Measurements from ENCODE around the gene KRI1.
"Not testable (repeated sequence)": the region's sequence is repeated elsewhere in the genome, so short reads cannot be mapped to it uniquely, and the experiment has no call there.

The KRI1 gene

GRCh38 chr19:10546817-10547216 is 19.0 kb downstream of the KRI1 start:
- DNase-seq, result no peak

DNA sequence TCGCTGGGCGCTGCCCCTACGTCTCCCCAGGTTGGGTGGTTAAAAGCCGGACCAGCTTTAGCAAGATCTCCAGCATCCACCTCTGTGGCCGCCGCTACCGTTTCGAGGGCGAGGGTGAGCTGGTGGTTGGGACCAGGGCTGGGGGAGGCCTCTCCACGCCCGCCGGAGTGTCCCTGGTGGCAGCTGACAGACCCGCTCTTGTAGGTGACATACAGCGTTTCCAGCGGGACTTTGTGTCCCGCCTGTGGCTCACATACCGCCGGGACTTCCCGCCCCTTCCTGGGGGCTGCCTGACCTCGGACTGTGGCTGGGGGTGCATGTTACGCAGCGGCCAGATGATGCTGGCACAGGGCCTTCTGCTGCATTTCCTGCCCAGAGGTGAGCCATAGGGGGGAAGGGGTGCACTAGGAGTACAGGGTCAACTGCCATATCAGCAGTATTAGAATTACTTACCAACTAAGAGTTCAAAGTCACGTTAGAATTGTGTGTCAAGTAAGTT is 21.0 kb downstream of the KRI1 start:
- DNase-seq, result no peak

GRCh38 chr19:10544242-10544752 is 21.5 kb downstream of the KRI1 start:
- DNase-seq, result peak; percentile 30

DNA sequence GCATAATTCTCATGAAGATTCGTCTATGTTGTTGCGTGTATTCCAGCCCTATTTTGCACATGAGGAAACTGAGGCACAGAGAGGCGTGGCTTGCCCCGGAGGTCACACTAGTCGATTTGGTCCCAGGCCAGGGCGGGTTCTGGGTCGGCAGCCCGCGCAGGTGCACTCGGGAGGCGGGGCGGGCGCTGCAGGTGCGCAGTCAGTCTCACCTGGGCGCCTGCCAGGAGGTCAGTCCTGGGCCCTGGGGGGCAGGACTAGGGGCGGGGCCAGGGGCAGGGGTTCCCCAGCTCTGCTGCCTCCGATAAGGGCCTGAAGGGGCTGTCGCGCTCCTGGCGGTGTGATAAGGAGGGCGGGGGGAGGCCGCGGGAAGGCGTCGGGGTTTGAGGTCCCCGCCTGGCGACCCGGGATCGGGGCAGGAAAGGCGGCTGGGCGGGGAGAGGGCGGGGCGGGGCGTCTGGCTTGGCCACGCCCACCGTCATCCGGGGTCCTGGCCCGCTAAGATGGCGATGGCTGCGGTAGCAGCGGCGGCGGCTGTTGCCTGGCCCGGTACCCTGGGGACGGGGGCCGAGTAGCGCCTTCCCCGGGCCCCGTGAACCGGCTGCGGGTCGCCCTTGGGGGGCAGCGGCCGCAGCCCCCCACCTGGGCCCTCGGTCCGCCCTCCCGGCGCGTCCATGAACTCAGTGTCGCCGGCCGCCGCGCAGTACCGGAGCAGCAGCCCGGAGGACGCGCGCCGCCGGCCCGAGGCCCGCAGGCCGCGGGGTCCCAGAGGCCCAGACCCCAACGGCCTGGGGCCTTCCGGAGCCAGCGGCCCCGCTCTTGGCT is 22.2 kb downstream of the KRI1 start, which contains the start of gene ATG4D:
TSS of gene ATG4D (plus strand) at position 485 of the 822 bp plus-strand sequence. CDS start at position 672, 187 bp downstream.
- peak; percentile 69 for DNase-seq

DNA sequence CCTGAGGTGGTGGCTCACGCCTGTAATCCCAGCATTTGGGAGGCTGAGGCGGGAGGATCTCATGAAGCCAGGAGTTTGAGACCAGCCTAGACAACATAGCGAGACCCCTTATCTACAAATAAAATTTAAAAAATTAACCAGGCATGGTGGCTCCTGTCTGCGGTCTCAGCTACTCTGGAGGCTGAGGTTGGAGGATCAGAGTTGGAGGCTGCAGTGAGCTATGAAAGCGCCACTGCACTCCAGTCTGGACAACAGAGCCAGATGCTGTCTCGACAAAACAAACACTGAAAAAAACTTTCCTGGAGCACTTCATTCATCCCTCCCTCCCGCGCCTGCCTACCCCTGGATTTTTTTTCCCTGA is 22.8 kb downstream of the KRI1 start:
- no peak for DNase-seq

DNA sequence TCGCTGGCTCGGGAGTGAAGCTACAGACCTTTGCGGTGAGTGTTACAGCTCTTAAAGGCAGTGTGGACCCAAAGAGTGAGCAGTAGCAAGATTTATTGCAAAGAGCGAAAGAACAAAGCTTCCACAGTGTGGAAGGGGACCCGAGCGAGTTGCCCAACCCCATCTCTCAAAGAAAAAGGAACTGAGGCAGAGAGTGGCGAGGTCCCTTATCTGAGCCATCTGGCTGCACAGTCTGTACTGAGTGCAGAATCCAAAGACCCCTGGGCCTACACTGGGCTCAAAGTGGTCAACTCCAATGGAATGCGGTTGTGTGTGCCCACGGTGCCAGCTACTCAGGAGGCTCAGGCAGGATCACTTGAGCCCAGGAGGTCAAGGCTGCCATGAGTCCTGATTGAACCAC is 26.8 kb downstream of the KRI1 start:
- peak; percentile 37 for DNase-seq

GRCh38 chr19:10538204-10538983 is 27.4 kb downstream of the KRI1 start:
- DNase-seq, result peak; percentile 77

DNA sequence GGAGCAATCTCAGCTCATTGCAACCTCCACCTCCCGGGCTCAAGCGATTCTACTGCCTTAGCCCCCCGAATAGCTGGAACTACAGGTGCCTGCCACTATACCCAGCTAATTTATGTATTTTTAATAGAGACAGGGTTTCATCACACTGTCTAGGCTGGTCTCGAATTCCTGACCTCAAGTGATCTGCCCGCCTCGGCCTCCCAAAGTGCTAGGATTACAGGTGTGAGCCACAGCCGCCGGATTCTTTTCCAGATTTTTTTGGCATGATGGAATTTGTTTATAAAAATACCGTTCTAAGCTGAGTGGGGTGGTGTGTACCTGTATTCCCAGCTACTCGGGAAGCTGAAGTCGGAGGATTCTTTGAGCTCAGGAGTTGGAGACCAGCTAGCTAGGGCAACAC is 28.1 kb downstream of the KRI1 start:
- DNase-seq, result no peak

DNA sequence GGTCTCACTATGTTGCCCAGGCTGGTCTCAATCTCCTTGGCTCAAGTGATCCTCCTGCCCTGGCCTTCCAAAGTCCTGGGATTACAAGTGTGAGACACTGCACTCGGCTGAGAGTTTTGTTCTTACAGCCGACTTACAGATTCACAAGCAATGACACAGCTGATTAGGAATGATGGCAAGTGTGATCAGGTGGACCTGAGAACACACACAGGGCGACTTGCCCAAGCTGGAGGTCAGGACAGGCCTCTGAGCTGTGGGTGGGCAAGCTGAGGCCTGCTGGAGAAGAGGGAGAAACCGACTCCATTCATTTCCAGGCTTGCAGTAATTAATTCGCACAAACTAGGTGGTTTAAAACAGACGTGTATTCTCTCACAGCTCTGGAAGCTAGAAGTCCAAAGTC is 30.2 kb downstream of the KRI1 start:
- no peak for DNase-seq

- no peak for DNase-seq
These were observed 32.0 kb downstream of the KRI1 start for GRCh38 chr19:10533646-10534386.

DNA sequence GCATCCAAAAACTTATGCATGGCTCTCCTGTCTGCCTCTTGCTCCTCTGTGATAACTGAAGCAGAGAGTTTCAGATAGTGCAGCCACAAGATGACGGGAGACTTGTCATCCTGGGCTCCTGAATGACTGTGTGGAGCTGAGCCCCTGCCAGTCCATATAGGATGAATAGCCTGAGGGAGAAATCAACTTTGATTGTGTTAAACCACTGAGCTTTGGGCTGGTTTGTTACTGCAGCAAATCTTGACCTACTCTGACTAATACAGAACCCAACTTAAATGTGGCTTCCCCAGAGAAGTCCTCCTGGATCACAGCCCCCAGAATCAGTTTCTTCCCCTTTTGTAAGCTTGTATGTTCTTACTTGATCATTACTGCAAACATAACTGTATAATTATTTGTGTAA is 33.4 kb downstream of the KRI1 start:
- DNase-seq, result no peak

- not testable (repeated sequence) for DNase-seq
These were observed 38.9 kb downstream of the KRI1 start for GRCh38 chr19:10526887-10527286.

DNA sequence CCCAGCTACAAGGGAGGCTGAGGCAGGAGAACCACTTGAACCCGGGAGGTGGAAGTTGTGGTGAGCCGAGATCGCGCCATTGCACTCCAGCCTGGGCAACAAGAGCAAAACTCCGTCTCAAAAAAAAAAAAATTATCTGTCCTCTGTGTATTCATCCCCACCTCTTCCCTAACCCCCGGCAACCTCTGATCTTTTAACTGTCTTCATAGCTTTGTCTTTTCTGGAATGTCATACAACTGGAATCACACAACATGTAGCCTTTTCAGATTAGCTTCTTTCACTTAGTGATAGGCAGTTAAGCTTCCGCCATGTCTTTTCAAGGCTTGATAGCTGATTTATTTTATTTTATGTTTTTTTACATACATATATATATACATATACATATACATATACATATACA is 40.2 kb downstream of the KRI1 start:
- DNase-seq, result no peak

- peak; percentile 8 for DNase-seq
These were observed 42.6 kb downstream of the KRI1 start for GRCh38 chr19:10523135-10523636.

DNA sequence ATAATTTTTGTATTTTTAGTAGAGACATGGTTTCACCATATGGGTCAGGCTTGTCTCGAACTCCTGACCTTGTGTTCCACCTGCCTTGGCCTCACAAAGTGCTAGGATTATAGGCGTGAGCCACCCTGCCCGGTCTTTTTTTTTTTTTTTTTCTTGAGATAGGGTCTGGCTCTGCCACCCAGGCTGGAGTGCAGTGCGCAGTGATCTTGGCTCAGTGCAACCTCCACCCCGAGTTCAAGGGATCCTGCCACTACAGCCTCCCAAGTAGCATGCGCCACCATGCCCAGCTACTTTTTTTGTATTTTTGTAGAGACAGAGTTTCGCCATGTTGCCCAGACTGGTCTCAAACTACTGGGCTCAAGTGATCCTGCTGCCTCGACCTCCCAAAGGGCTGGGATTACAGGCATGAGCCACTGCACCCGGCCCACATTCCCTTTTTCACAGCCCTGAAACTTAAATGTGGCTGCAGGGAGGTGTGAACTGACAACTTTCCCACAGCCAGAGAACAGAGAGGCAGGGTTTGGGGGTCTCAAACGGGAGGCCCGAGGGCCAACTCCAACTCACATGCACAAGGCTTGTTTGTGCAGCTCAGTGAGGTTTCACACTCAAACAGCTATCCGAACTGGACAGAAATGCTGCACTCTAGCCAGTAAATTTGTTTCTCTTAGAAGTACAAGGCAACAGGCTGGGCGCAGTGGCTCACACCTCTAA is 44.2 kb downstream of the KRI1 start:
- no peak for DNase-seq

DNA sequence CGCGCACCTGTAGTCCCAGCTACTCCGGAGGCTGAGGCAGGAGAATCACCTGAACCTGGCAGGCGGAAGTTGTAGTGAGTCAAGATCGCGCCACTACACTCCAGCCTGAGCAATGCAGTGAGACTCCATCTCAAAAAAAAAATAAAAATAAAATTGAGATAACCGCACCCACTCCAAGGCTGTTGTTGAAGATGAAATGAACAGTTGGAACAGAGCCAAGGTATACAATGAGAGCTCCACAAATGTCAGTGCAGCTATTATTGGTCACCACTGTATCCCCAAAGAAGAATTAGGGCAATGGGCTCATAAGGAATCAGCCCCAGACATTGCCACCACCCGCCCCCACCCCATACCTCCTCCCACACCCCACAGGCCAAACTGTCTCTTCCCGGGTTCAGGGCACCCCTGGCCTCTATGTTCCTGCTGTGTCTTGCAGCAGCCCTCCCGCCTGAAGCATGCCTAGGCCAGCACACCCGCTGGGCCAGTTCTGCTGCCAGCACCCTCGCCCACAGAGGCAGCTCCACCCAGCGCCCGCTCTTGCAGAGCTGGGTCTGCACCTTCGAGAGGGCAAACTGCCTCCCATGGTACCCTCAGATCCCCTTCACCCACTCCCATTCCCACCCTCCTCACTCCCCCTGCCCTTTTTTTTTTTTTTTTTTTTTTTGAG is 45.0 kb downstream of the KRI1 start:
- no peak for DNase-seq

- DNase-seq, result no peak
These were observed 46.4 kb downstream of the KRI1 start for GRCh38 chr19:10519421-10519820.

GRCh38 chr19:10518444-10519361 is 47.1 kb downstream of the KRI1 start:
- DNase-seq, result no peak

GRCh38 chr19:10517760-10518443 is 47.9 kb downstream of the KRI1 start:
- DNase-seq, result no peak

- no peak for DNase-seq
These were observed 48.5 kb downstream of the KRI1 start, which contains the start of gene S1PR5 for GRCh38 chr19:10517361-10517759. Gene S1PR5 (minus strand): TSS chr19:10517447. CDS start chr19:10515011, 2,436 bp downstream.

All from inflammatory macrophage treated with lipopolysaccharide for 4 hours (primary cell).